Measurements from ENCODE around the gene GDF15.
A peak's percentile ranks its signal among the peaks of the same experiment; 100 is the strongest.
"Not testable (repeated sequence)": the region's sequence is repeated elsewhere in the genome, so short reads cannot be mapped to it uniquely, and the experiment has no call there.

Gene GDF15

GRCh38 chr19:18397242-18398202 lies 11.6 kb downstream of the GDF15 start, which contains the start of gene LRRC25:
TSS of gene LRRC25 (minus strand) at chr19:18397622. CDS start at chr19:18396963, 659 bp downstream.
- H3K27me3 Mint-ChIP-seq: peaks cover 12% of the 10 kb centered on the region
- peaks cover 56% of the 10 kb centered on the region for H3K4me1 Mint-ChIP-seq
- H3K36me3 Mint-ChIP-seq: no peaks in the 10 kb centered on the region
- H3K9me3 Mint-ChIP-seq: no peaks in the 10 kb centered on the region
- peak within 1 kb of the TSS; percentile 61 for H3K4me3 Mint-ChIP-seq
- H3K27ac Mint-ChIP-seq: peak within 1 kb of the TSS; percentile 68
- peak; percentile 92 for ATAC-seq

- Mint-ChIP-seq H3K9me3 (no peaks in the 10 kb centered on the region), H3K36me3 (no peaks in the 10 kb centered on the region), H3K4me3 (no peak overlapping the region), H3K27ac (no peak overlapping the region), H3K27me3 (peaks cover 12% of the 10 kb centered on the region), H3K4me1 (peaks cover 53% of the 10 kb centered on the region)
- ATAC-seq: no peak
Measured at GRCh38 chr19:18399008-18399407, 13.1 kb downstream of the GDF15 start.

GRCh38 chr19:18401580-18402112 lies 15.7 kb downstream of the GDF15 start:
- Mint-ChIP-seq H3K4me1 (peaks cover 47% of the 10 kb centered on the region), H3K36me3 (no peaks in the 10 kb centered on the region), H3K27ac (peak overlapping the region; percentile 56), H3K9me3 (no peaks in the 10 kb centered on the region), H3K4me3 (peak overlapping the region; percentile 27), H3K27me3 (peaks cover 12% of the 10 kb centered on the region)
- ATAC-seq: peak; percentile 79

- H3K9me3 Mint-ChIP-seq, H3K36me3 Mint-ChIP-seq, ATAC-seq, H3K27me3 Mint-ChIP-seq, H3K4me3 Mint-ChIP-seq, H3K27ac Mint-ChIP-seq: not testable (repeated sequence)
- H3K4me1 Mint-ChIP-seq: peaks cover 40% of the 10 kb centered on the region
Measured at GRCh38 chr19:18402455-18403248, 16.7 kb downstream of the GDF15 start.

GRCh38 chr19:18405754-18406153 lies 19.8 kb downstream of the GDF15 start:
- not testable (repeated sequence) for ATAC-seq, H3K27ac Mint-ChIP-seq, H3K36me3 Mint-ChIP-seq, H3K27me3 Mint-ChIP-seq, H3K4me3 Mint-ChIP-seq, H3K9me3 Mint-ChIP-seq
- H3K4me1 Mint-ChIP-seq: peaks cover 52% of the 10 kb centered on the region

- no peak for ATAC-seq
- Mint-ChIP-seq H3K27me3 (peaks cover 16% of the 10 kb centered on the region), H3K4me1 (peaks cover 43% of the 10 kb centered on the region), H3K9me3 (no peaks in the 10 kb centered on the region), H3K27ac (no peak overlapping the region), H3K4me3 (no peak overlapping the region), H3K36me3 (no peaks in the 10 kb centered on the region)
Measured at GRCh38 chr19:18406749-18407148, 20.8 kb downstream of the GDF15 start.

- Mint-ChIP-seq H3K9me3 (no peaks in the 10 kb centered on the region), H3K27me3 (peaks cover 29% of the 10 kb centered on the region), H3K27ac (peak overlapping the region; percentile 7), H3K4me3 (no peak overlapping the region), H3K36me3 (no peaks in the 10 kb centered on the region), H3K4me1 (peaks cover 35% of the 10 kb centered on the region)
- ATAC-seq: peak; percentile 98
Measured at GRCh38 chr19:18408053-18408476, 22.1 kb downstream of the GDF15 start.

- Mint-ChIP-seq H3K4me1 (peaks cover 59% of the 10 kb centered on the region), H3K27ac (no peak overlapping the region), H3K36me3 (no peaks in the 10 kb centered on the region), H3K4me3 (no peak overlapping the region), H3K9me3 (no peaks in the 10 kb centered on the region), H3K27me3 (peaks cover 74% of the 10 kb centered on the region)
- no peak for ATAC-seq
Measured at GRCh38 chr19:18412610-18413239, 26.8 kb downstream of the GDF15 start.

GRCh38 chr19:18414504-18415177 lies 28.7 kb downstream of the GDF15 start:
- Mint-ChIP-seq H3K36me3 (no peaks in the 10 kb centered on the region), H3K4me3 (no peak overlapping the region), H3K9me3 (no peaks in the 10 kb centered on the region), H3K4me1 (peaks cover 61% of the 10 kb centered on the region), H3K27me3 (peaks cover 86% of the 10 kb centered on the region), H3K27ac (no peak overlapping the region)
- ATAC-seq: no peak

GRCh38 chr19:18415178-18415867 lies 29.4 kb downstream of the GDF15 start:
- H3K9me3 Mint-ChIP-seq: no peaks in the 10 kb centered on the region
- peaks cover 85% of the 10 kb centered on the region for H3K27me3 Mint-ChIP-seq
- no peaks in the 10 kb centered on the region for H3K36me3 Mint-ChIP-seq
- no peak overlapping the region for H3K4me3 Mint-ChIP-seq
- peaks cover 63% of the 10 kb centered on the region for H3K4me1 Mint-ChIP-seq
- no peak overlapping the region for H3K27ac Mint-ChIP-seq
- no peak for ATAC-seq

- H3K27me3 Mint-ChIP-seq: peaks cover 70% of the 10 kb centered on the region
- H3K4me1 Mint-ChIP-seq: peaks cover 70% of the 10 kb centered on the region
- H3K27ac Mint-ChIP-seq: peak overlapping the region; percentile 50
- H3K9me3 Mint-ChIP-seq: no peaks in the 10 kb centered on the region
- no peak for ATAC-seq
- no peaks in the 10 kb centered on the region for H3K36me3 Mint-ChIP-seq
- peak overlapping the region; percentile 63 for H3K4me3 Mint-ChIP-seq
Measured at GRCh38 chr19:18416778-18417249, 30.9 kb downstream of the GDF15 start.

GRCh38 chr19:18417250-18418028 lies 31.5 kb downstream of the GDF15 start:
- Mint-ChIP-seq H3K27ac (peak overlapping the region; percentile 50), H3K27me3 (peaks cover 64% of the 10 kb centered on the region), H3K4me3 (peak overlapping the region; percentile 63), H3K9me3 (no peaks in the 10 kb centered on the region), H3K4me1 (peaks cover 75% of the 10 kb centered on the region), H3K36me3 (no peaks in the 10 kb centered on the region)
- ATAC-seq: no peak

- Mint-ChIP-seq H3K4me3 (peak overlapping the region; percentile 81), H3K4me1 (peaks cover 77% of the 10 kb centered on the region)
- ATAC-seq: no peak
Measured at GRCh38 chr19:18418029-18418482, 32.1 kb downstream of the GDF15 start.

More at GRCh38 chr19:18418029-18418482, 32.1 kb downstream of the GDF15 start:
- Mint-ChIP-seq H3K27me3 (peaks cover 58% of the 10 kb centered on the region), H3K27ac (peak overlapping the region; percentile 34), H3K9me3 (no peaks in the 10 kb centered on the region), H3K36me3 (no peaks in the 10 kb centered on the region)
